Endothelial cell of umbilical vein (primary cell): ENCODE results near the gene TNRC6C. TPM values are rescaled to one million over a fixed set of nuclear protein-coding genes. Genes with fewer than 3 reads are reported as not detected.

ENCODE experiments used
- BruUV-seq: library from RNA; stranded (reverse); fragments of 400-500 nt; replicated peaks from 2 replicates; lab custom pipeline; 2021; lab: Mats Ljungman, UMichigan
- CTCF ChIA-PET: fragments of 300-600, 350-600 bp; sonication (Branson Sonifier 250); formaldehyde crosslinking; loops from one replicate; lab custom pipeline; 2021; ENCODE audit warnings: antibody characterized with exemption, inconsistent platforms; lab: Charles Lee
- POLR2A ChIA-PET: fragments of 300-600, 350-600 bp; sonication (Branson Sonifier 250); formaldehyde crosslinking; loops from one replicate; lab custom pipeline; 2021; ENCODE audit warnings: antibody characterized with exemption, inconsistent platforms; lab: Charles Lee
- DNase-seq: peaks from one replicate; pipeline ENCODE4 v3.0.0-alpha.2; 2011; ENCODE audit warnings: low read depth, low spot score
- FAIRE-seq: peaks from 2 replicates; lab custom pipeline; 2011; peaks lifted over from hg19 to GRCh38; lab: Jason Lieb, UNC
- H2AFZ ChIP-seq: 2 replicates; pipeline ENCODE4 v1.6.0; 2012; ENCODE audit warnings: low read depth, low read length, control low read depth, inconsistent platforms
- H3K27ac ChIP-seq: 2 replicates; pipeline ENCODE4 v1.5.1; 2011; ENCODE audit warnings: low read depth, mild to moderate bottlenecking, control low read depth, low read length, moderate library complexity; ENCODE audit not compliant: insufficient read depth
- H3K27me3 ChIP-seq, 2 experiments: 2 replicates each; pipeline versions ENCODE4 v1.6.0 to v1.6.1; 2011; ENCODE audit warnings: low read length in 2 of 2, mixed read lengths in 1 of 2; ENCODE audit not compliant: control insufficient read depth in 2 of 2, insufficient read depth in 2 of 2
- H3K36me3 ChIP-seq, 2 experiments: 2 replicates in 1 of 2; 3 replicates in 1 of 2; pipeline ENCODE4 v1.5.1; 2011; ENCODE audit warnings: low read length in 2 of 2, mild to moderate bottlenecking in 1 of 2, moderate library complexity in 1 of 2; ENCODE audit not compliant: control insufficient read depth in 2 of 2, insufficient read depth in 2 of 2; ENCODE audit errors: extremely low read depth in 1 of 2
- H3K4me1 ChIP-seq: 3 replicates; pipeline ENCODE4 v1.5.1; 2011; ENCODE audit warnings: mild to moderate bottlenecking, low read length; ENCODE audit not compliant: control insufficient read depth, insufficient read depth; ENCODE audit errors: extremely low read depth
- H3K4me2 ChIP-seq: 2 replicates; pipeline ENCODE4 v1.6.1; 2011; ENCODE audit warnings: low read length, control low read depth, mixed read lengths; ENCODE audit not compliant: insufficient read depth
- H3K4me3 ChIP-seq, 3 experiments: fragments of 200-600 bp in 1 of 3; sonication (generic), shearing (Covaris generic) in 1 of 3; replicated peaks in 1 of 3; 2 replicates each; pipeline ENCODE4 v1.5.1; 2011 to 2016; ENCODE audit warnings: control low read depth in 3 of 3, low read length in 3 of 3, mild to moderate bottlenecking in 2 of 3, inconsistent platforms in 1 of 3, low read depth in 1 of 3, moderate library complexity in 1 of 3; ENCODE audit not compliant: insufficient read depth in 1 of 3
- H3K79me2 ChIP-seq: 2 replicates; pipeline ENCODE4 v1.6.0; 2012; ENCODE audit warnings: low read length, inconsistent platforms; ENCODE audit not compliant: control insufficient read depth, insufficient read depth
- H3K9ac ChIP-seq: replicated peaks from 2 replicates; pipeline ENCODE3; 2011; ENCODE audit warnings: low read length, control low read depth; ENCODE audit not compliant: insufficient read depth; ENCODE audit errors: extremely low read depth
- H3K9me1 ChIP-seq: replicated peaks from 3 replicates; pipeline ENCODE4 v1.6.0; 2011; ENCODE audit warnings: mild to moderate bottlenecking, low read length; ENCODE audit not compliant: control insufficient read depth, insufficient read depth; ENCODE audit errors: extremely low read depth
- H3K9me3 ChIP-seq: replicated peaks from 2 replicates; pipeline ENCODE4 v1.5.1; 2012; ENCODE audit warnings: low read length, inconsistent platforms; ENCODE audit not compliant: control insufficient read depth, insufficient read depth
- H4K20me1 ChIP-seq: replicated peaks from 2 replicates; pipeline ENCODE3; 2011; ENCODE audit warnings: mild to moderate bottlenecking, low read length; ENCODE audit not compliant: control insufficient read depth, insufficient read depth; ENCODE audit errors: extremely low read depth
- CTCF ChIP-seq, 2 donors: IDR thresholded peaks; 1 replicate in 1 of 2; 2 replicates in 1 of 2; pipeline ENCODE4 v1.5.1; 2011; ENCODE audit warnings: low read length in 2 of 2, mild to moderate bottlenecking in 2 of 2, moderate library complexity in 2 of 2, control low read depth in 1 of 2, inconsistent platforms in 1 of 2, low read depth in 1 of 2; ENCODE audit not compliant: insufficient read depth in 1 of 2; ENCODE audit errors: extremely low read depth in 1 of 2
- EZH2 ChIP-seq: IDR thresholded peaks from 2 replicates; pipeline ENCODE4 v1.6.1; 2012; ENCODE audit warnings: borderline replicate concordance, low read depth, mild to moderate bottlenecking, moderate library complexity, low read length, inconsistent platforms; ENCODE audit not compliant: severe bottlenecking
- FOS ChIP-seq: IDR thresholded peaks from 2 replicates; pipeline ENCODE4 v1.6.1; 2011; ENCODE audit warnings: mild to moderate bottlenecking, low read length, moderate library complexity, borderline replicate concordance; ENCODE audit not compliant: insufficient read depth
- GATA2 ChIP-seq: IDR thresholded peaks from 2 replicates; pipeline ENCODE4 v1.7.0; 2011; ENCODE audit warnings: low read depth, mild to moderate bottlenecking, moderate library complexity, mixed read lengths, low read length; ENCODE audit not compliant: insufficient read length, insufficient read depth
- JUN ChIP-seq: IDR thresholded peaks from 2 replicates; pipeline ENCODE4 v1.6.1; 2011; ENCODE audit warnings: borderline replicate concordance, low read depth; ENCODE audit not compliant: insufficient read length, insufficient read depth
- MAX ChIP-seq: IDR thresholded peaks from 2 replicates; pipeline ENCODE4 v1.6.1; 2011; ENCODE audit not compliant: insufficient read depth, insufficient read length
- MYC ChIP-seq: IDR thresholded peaks from one replicate; pipeline ENCODE4 v1.6.1; 2011; ENCODE audit warnings: mild to moderate bottlenecking, low read depth, low read length
- POLR2A ChIP-seq: IDR thresholded peaks from 2 replicates; pipeline ENCODE4 v1.6.1; 2012; ENCODE audit warnings: low read depth, mild to moderate bottlenecking, control low read depth, low read length
- POLR2AphosphoS5 ChIP-seq: IDR thresholded peaks from 2 replicates; pipeline ENCODE4 v1.6.1; 2012; ENCODE audit warnings: low read depth, mild to moderate bottlenecking, control low read depth, low read length, moderate library complexity; ENCODE audit not compliant: insufficient read depth
- dilution Hi-C: fragments of 300-500 bp; cut with MboI; formaldehyde crosslinking; loops from one replicate; pipeline ENCODE4 v1.15.0; 2019; ENCODE audit warnings: low sequenced_read_pairs; ENCODE audit not compliant: extremely low pct_ligation_motif_present
- intact Hi-C: fragments of 100-400 bp; cut with micrococcal nuclease; formaldehyde crosslinking; loops from one replicate; pipeline ENCODE4 v1.10.0; 2022
- polyA plus RNA-seq, 4 experiments: library from polyadenylated mRNA; depleted of rRNA in 3 of 4; stranded (reverse) in 3 of 4; unstranded in 1 of 4; fragments of >200 nt; gene quantifications; 2 replicates each; pipeline versions ENCODE4 v1.2.1 to v1.2.3, GENCODE V29; 2011 to 2012; ENCODE audit warnings: missing spikeins in 1 of 4
- total RNA-seq: library from RNA; stranded (reverse); gene quantifications from 2 replicates; pipeline ENCODE4 v1.2.3, GENCODE V29; 2021

TNRC6C gene
- total and polyA plus RNA-seq, 2 donors (not counting 3 experiments of a cell fraction or from before 2014, with no cell fraction given), result 2.1 to 17.5 TPM

GRCh38 chr17:78101112-78101511, 142.6 kb downstream of the TNRC6C start:
- BruUV-seq, result no TSS peak
- dilution Hi-C loops, result no loop called here
- no peak overlapping the region for H3K4me2 ChIP-seq

More at GRCh38 chr17:78101112-78101511, 142.6 kb downstream of the TNRC6C start:
- H4K20me1 ChIP-seq, result no peaks in the 10 kb centered on the region
- H3K27me3 ChIP-seq, result no peaks in the 10 kb centered on the region
- H3K9me3 ChIP-seq, result no peaks in the 10 kb centered on the region
- POLR2A ChIA-PET, result no interaction called here
- no peaks in the 10 kb centered on the region for H3K9me1 ChIP-seq
- no peak overlapping the region for H2AFZ ChIP-seq
- no peaks in the 10 kb centered on the region for H3K4me1 ChIP-seq
- peaks cover 0 to 23% of the 10 kb centered on the region in 2 experiments for H3K36me3 ChIP-seq
- DNase-seq (no peak), FAIRE-seq (no peak)
- H3K79me2 ChIP-seq, result no peaks in the 10 kb centered on the region
- CTCF ChIA-PET, result interaction anchor here (5.0 kb wide), 1 partner anchor 17 kb away, joined by 20 read pairs; no protein-coding TSS in a partner anchor
- no peak overlapping the region for H3K27ac ChIP-seq
- H3K4me3 ChIP-seq, result no peak overlapping the region
- no peak overlapping the region for H3K9ac ChIP-seq
- TF ChIP-seq CTCF (IDR thresholded peaks at IDR 0.05; ENCODE audit: extremely low read depth in 1 of 2, insufficient read depth in 1 of 2, low read depth in 1 of 2, low read length in 2 of 2) (no peak), POLR2A (no peak), FOS (no peak), EZH2 (no peak), GATA2 (no peak), JUN (no peak), POLR2AphosphoS5 (no peak), MYC (no peak), MAX (no peak)
- intact Hi-C loops, result no loop called here
